MV-4-11 (cell line): ENCODE data around the gene ITSN2.
A peak's percentile ranks its signal among the peaks of the same experiment; 100 is the strongest.
"Not testable (repeated sequence)": the region's sequence is repeated elsewhere in the genome, so short reads cannot be mapped to it uniquely, and the experiment has no call there.

Experiments used
- DNase-seq: peaks from one replicate; lab custom pipeline; 2025; lab: John Stamatoyannopoulos, UW

ITSN2 gene

GRCh38 chr2:24360050-24360962 is at the start of gene ITSN2:
Gene ITSN2, minus strand, starts transcription at chr2:24360536. Its CDS starts 32,454 bp downstream, at chr2:24328082.
- DNase-seq: peak; percentile 60

- DNase-seq: no peak
These were observed 48.8 kb upstream of the ITSN2 start for GRCh38 chr2:24409171-24409570.

- DNase-seq: not testable (repeated sequence)
These were observed 48.4 kb upstream of the ITSN2 start for GRCh38 chr2:24408704-24409103.

GRCh38 chr2:24404491-24404921 is 44.2 kb upstream of the ITSN2 start:
- peak; percentile 41 for DNase-seq

GRCh38 chr2:24403832-24404212 is 43.5 kb upstream of the ITSN2 start:
- DNase-seq: no peak

- no peak for DNase-seq
These were observed 43.0 kb upstream of the ITSN2 start for GRCh38 chr2:24403168-24403831.

- DNase-seq: no peak
These were observed 42.1 kb upstream of the ITSN2 start for GRCh38 chr2:24402242-24403097.

GRCh38 chr2:24400207-24400907 is 40.0 kb upstream of the ITSN2 start:
- DNase-seq: no peak

GRCh38 chr2:24399434-24400206 is 39.3 kb upstream of the ITSN2 start:
- no peak for DNase-seq

GRCh38 chr2:24394998-24395397 is 34.7 kb upstream of the ITSN2 start:
- DNase-seq: no peak

GRCh38 chr2:24392542-24393059 is 32.3 kb upstream of the ITSN2 start:
- no peak for DNase-seq

GRCh38 chr2:24385366-24385765 is 25.0 kb upstream of the ITSN2 start:
- DNase-seq: no peak

- DNase-seq: peak; percentile 39
These were observed 22.2 kb upstream of the ITSN2 start for GRCh38 chr2:24382363-24383073.

GRCh38 chr2:24380820-24381219 is 20.5 kb upstream of the ITSN2 start:
- no peak for DNase-seq

GRCh38 chr2:24375349-24376087 is 15.2 kb upstream of the ITSN2 start:
- no peak for DNase-seq

- no peak for DNase-seq
These were observed 14.0 kb upstream of the ITSN2 start for GRCh38 chr2:24374301-24374700.

GRCh38 chr2:24372033-24372432 is 11.7 kb upstream of the ITSN2 start:
- no peak for DNase-seq

GRCh38 chr2:24365826-24366225 is 5.5 kb upstream of the ITSN2 start:
- DNase-seq: no peak

GRCh38 chr2:24365051-24365450 is 4.7 kb upstream of the ITSN2 start:
- DNase-seq: peak; percentile 15
